Dendritic cell treated with granulocyte-macrophage colony-stimulating factor and Interleukin-4, amounts not matched to agents 40 ng/mL and 50 ng/mL, for 4 days (primary cell): ENCODE measurements around the gene SPECC1.

Experiments
- H3K27ac Mint-ChIP-seq: one replicate; pipeline ENCODE4 v1.8.0; 2022; ENCODE audit warnings: mild to moderate bottlenecking, mixed read lengths
- H3K27me3 Mint-ChIP-seq: one replicate; pipeline ENCODE4 v1.8.0; 2022; ENCODE audit warnings: mild to moderate bottlenecking, mixed read lengths
- H3K36me3 Mint-ChIP-seq: one replicate; pipeline ENCODE4 v1.8.0; 2022; ENCODE audit warnings: low read depth, mixed read lengths
- H3K4me1 Mint-ChIP-seq: one replicate; pipeline ENCODE4 v1.8.0; 2022; ENCODE audit warnings: low read depth, mixed read lengths
- H3K4me3 Mint-ChIP-seq: one replicate; pipeline ENCODE4 v1.8.0; 2022; ENCODE audit warnings: mild to moderate bottlenecking, moderate library complexity, mixed read lengths
- H3K9me3 Mint-ChIP-seq: one replicate; pipeline ENCODE4 v1.8.0; 2022; ENCODE audit warnings: mixed read lengths
- intact Hi-C: fragments of 100-400 bp; cut with micrococcal nuclease; formaldehyde crosslinking; loops from one replicate; pipeline ENCODE4 v1.15.0; 2022

Gene SPECC1

GRCh38 chr17:20205609-20206008 is 196.4 kb downstream of the SPECC1 start:
- H3K9me3 Mint-ChIP-seq = no peaks in the 10 kb centered on the region
- no peaks in the 10 kb centered on the region for H3K27me3 Mint-ChIP-seq
- intact Hi-C loops = no loop called here
- peaks cover 32% of the 10 kb centered on the region for H3K4me1 Mint-ChIP-seq
- peak overlapping the region; percentile 47 for H3K27ac Mint-ChIP-seq
- H3K36me3 Mint-ChIP-seq = peaks cover 31% of the 10 kb centered on the region
- H3K4me3 Mint-ChIP-seq = no peak overlapping the region

GRCh38 chr17:20206068-20206467 is 196.9 kb downstream of the SPECC1 start:
- H3K9me3 Mint-ChIP-seq = no peaks in the 10 kb centered on the region
- intact Hi-C loops = no loop called here
- peaks cover 36% of the 10 kb centered on the region for H3K36me3 Mint-ChIP-seq
- no peaks in the 10 kb centered on the region for H3K27me3 Mint-ChIP-seq
- H3K4me3 Mint-ChIP-seq = no peak overlapping the region
- peaks cover 32% of the 10 kb centered on the region for H3K4me1 Mint-ChIP-seq
- H3K27ac Mint-ChIP-seq = peak overlapping the region; percentile 47

GRCh38 chr17:20206591-20206990 is 197.4 kb downstream of the SPECC1 start:
- Mint-ChIP-seq H3K36me3 (peaks cover 39% of the 10 kb centered on the region), H3K27me3 (no peaks in the 10 kb centered on the region), H3K27ac (no peak overlapping the region), H3K4me3 (no peak overlapping the region), H3K4me1 (peaks cover 32% of the 10 kb centered on the region), H3K9me3 (no peaks in the 10 kb centered on the region)
- intact Hi-C loops = no loop called here

GRCh38 chr17:20207262-20207985 is 198.3 kb downstream of the SPECC1 start:
- intact Hi-C loops = no loop called here
- H3K9me3 Mint-ChIP-seq = no peaks in the 10 kb centered on the region
- H3K4me1 Mint-ChIP-seq = peaks cover 32% of the 10 kb centered on the region
- no peak overlapping the region for H3K4me3 Mint-ChIP-seq
- H3K27me3 Mint-ChIP-seq = no peaks in the 10 kb centered on the region
- peaks cover 47% of the 10 kb centered on the region for H3K36me3 Mint-ChIP-seq
- H3K27ac Mint-ChIP-seq = no peak overlapping the region

GRCh38 chr17:20208717-20209116 is 199.6 kb downstream of the SPECC1 start:
- Mint-ChIP-seq H3K27ac (no peak overlapping the region), H3K9me3 (no peaks in the 10 kb centered on the region), H3K4me1 (peaks cover 30% of the 10 kb centered on the region), H3K36me3 (peaks cover 56% of the 10 kb centered on the region), H3K4me3 (no peak overlapping the region), H3K27me3 (no peaks in the 10 kb centered on the region)
- intact Hi-C loops = no loop called here

GRCh38 chr17:20210180-20210579 is 201.0 kb downstream of the SPECC1 start:
- H3K27ac Mint-ChIP-seq = no peak overlapping the region
- H3K27me3 Mint-ChIP-seq = no peaks in the 10 kb centered on the region
- no peaks in the 10 kb centered on the region for H3K9me3 Mint-ChIP-seq
- intact Hi-C loops = no loop called here
- peaks cover 16% of the 10 kb centered on the region for H3K4me1 Mint-ChIP-seq
- peaks cover 57% of the 10 kb centered on the region for H3K36me3 Mint-ChIP-seq
- H3K4me3 Mint-ChIP-seq = no peak overlapping the region

- intact Hi-C loops = no loop called here
- Mint-ChIP-seq H3K9me3 (no peaks in the 10 kb centered on the region), H3K4me3 (no peak overlapping the region), H3K4me1 (peaks cover 11% of the 10 kb centered on the region), H3K36me3 (peaks cover 53% of the 10 kb centered on the region), H3K27me3 (no peaks in the 10 kb centered on the region), H3K27ac (no peak overlapping the region)
Measured at GRCh38 chr17:20210614-20211013, 201.5 kb downstream of the SPECC1 start.

GRCh38 chr17:20211246-20211645 is 202.1 kb downstream of the SPECC1 start:
- Mint-ChIP-seq H3K4me1 (peaks cover 5% of the 10 kb centered on the region), H3K9me3 (no peaks in the 10 kb centered on the region), H3K27me3 (no peaks in the 10 kb centered on the region), H3K27ac (no peak overlapping the region), H3K36me3 (peaks cover 54% of the 10 kb centered on the region), H3K4me3 (no peak overlapping the region)
- intact Hi-C loops = no loop called here

GRCh38 chr17:20213449-20213848 is 204.3 kb downstream of the SPECC1 start:
- no peak overlapping the region for H3K4me3 Mint-ChIP-seq
- intact Hi-C loops = no loop called here

GRCh38 chr17:20214794-20215193 is 205.6 kb downstream of the SPECC1 start:
- peaks cover 58% of the 10 kb centered on the region for H3K36me3 Mint-ChIP-seq
- no peak overlapping the region for H3K4me3 Mint-ChIP-seq
- intact Hi-C loops = no loop called here
- H3K27ac Mint-ChIP-seq = no peak overlapping the region
- H3K9me3 Mint-ChIP-seq = no peaks in the 10 kb centered on the region
- no peaks in the 10 kb centered on the region for H3K27me3 Mint-ChIP-seq
- no peaks in the 10 kb centered on the region for H3K4me1 Mint-ChIP-seq

More at GRCh38 chr17:20213449-20213848, 204.3 kb downstream of the SPECC1 start:
- Mint-ChIP-seq H3K27me3 (no peaks in the 10 kb centered on the region), H3K4me1 (no peaks in the 10 kb centered on the region), H3K9me3 (no peaks in the 10 kb centered on the region), H3K27ac (no peak overlapping the region), H3K36me3 (peaks cover 60% of the 10 kb centered on the region)

- intact Hi-C loops = no loop called here
- H3K27ac Mint-ChIP-seq = no peak overlapping the region
- no peaks in the 10 kb centered on the region for H3K4me1 Mint-ChIP-seq
- no peak overlapping the region for H3K4me3 Mint-ChIP-seq
- peaks cover 45% of the 10 kb centered on the region for H3K36me3 Mint-ChIP-seq
- no peaks in the 10 kb centered on the region for H3K27me3 Mint-ChIP-seq
- no peaks in the 10 kb centered on the region for H3K9me3 Mint-ChIP-seq
Measured at GRCh38 chr17:20216154-20216815, 207.1 kb downstream of the SPECC1 start.

- intact Hi-C loops = no loop called here
- Mint-ChIP-seq H3K4me3 (no peak overlapping the region), H3K9me3 (no peaks in the 10 kb centered on the region), H3K36me3 (peaks cover 45% of the 10 kb centered on the region), H3K4me1 (no peaks in the 10 kb centered on the region), H3K27ac (no peak overlapping the region), H3K27me3 (no peaks in the 10 kb centered on the region)
Measured at GRCh38 chr17:20216853-20217252, 207.7 kb downstream of the SPECC1 start.

- no peaks in the 10 kb centered on the region for H3K9me3 Mint-ChIP-seq
- H3K4me3 Mint-ChIP-seq = no peak overlapping the region
- intact Hi-C loops = no loop called here
- H3K4me1 Mint-ChIP-seq = no peaks in the 10 kb centered on the region
- H3K27me3 Mint-ChIP-seq = no peaks in the 10 kb centered on the region
- peaks cover 41% of the 10 kb centered on the region for H3K36me3 Mint-ChIP-seq
- no peak overlapping the region for H3K27ac Mint-ChIP-seq
Measured at GRCh38 chr17:20217677-20218076, 208.5 kb downstream of the SPECC1 start.

GRCh38 chr17:20218272-20218671 is 209.1 kb downstream of the SPECC1 start:
- Mint-ChIP-seq H3K9me3 (no peaks in the 10 kb centered on the region), H3K36me3 (peaks cover 41% of the 10 kb centered on the region), H3K4me1 (no peaks in the 10 kb centered on the region), H3K4me3 (no peak overlapping the region), H3K27ac (no peak overlapping the region), H3K27me3 (no peaks in the 10 kb centered on the region)
- intact Hi-C loops = no loop called here
